Bronchial epithelial cell (primary cell): ENCODE data around the gene LZTS2. TPM values are rescaled to one million over a fixed set of nuclear protein-coding genes. Genes with fewer than 3 reads are reported as not detected.
A peak's percentile ranks its signal among the peaks of the same experiment; 100 is the strongest.

Experiments
- DNase-seq: peaks from one replicate; pipeline ENCODE4 v3.0.0-alpha.2; 2010; ENCODE audit warnings: low read depth
- FAIRE-seq: peaks from 2 replicates; lab custom pipeline; 2011; peaks lifted over from hg19 to GRCh38; lab: Jason Lieb, UNC
- H3K27me3 ChIP-seq: 2 replicates; pipeline ENCODE4 v1.5.1; 2011; ENCODE audit warnings: low read length; ENCODE audit not compliant: control insufficient read depth, insufficient read depth
- H3K36me3 ChIP-seq: 2 replicates; pipeline ENCODE4 v1.5.1; 2011; ENCODE audit warnings: low read length; ENCODE audit not compliant: control insufficient read depth, insufficient read depth
- H3K4me3 ChIP-seq: 2 replicates; pipeline ENCODE4 v1.5.1; 2011; ENCODE audit warnings: mild to moderate bottlenecking, low read depth, low read length, control low read depth
- total RNA-seq: library from RNA; depleted of rRNA; stranded (reverse); fragments of >200 nt; gene quantifications from 2 replicates; pipeline ENCODE4 v1.2.1, GENCODE V29; 2014
- TF ChIP-seq, protein P1 (sequence below): IDR thresholded peaks from 2 replicates; pipeline ENCODE4 v1.5.1; 2011; ENCODE audit warnings: mild to moderate bottlenecking, moderate library complexity, low read length, control low read depth, inconsistent platforms; ENCODE audit not compliant: insufficient read depth, severe bottlenecking

Gene LZTS2
- total RNA-seq, 1 donor from 2014 or later: 30.0 TPM

- H3K27me3 ChIP-seq: no peaks in the 10 kb centered on the region
- H3K4me3 ChIP-seq: no peak overlapping the region
- TF ChIP-seq, protein P1, sequence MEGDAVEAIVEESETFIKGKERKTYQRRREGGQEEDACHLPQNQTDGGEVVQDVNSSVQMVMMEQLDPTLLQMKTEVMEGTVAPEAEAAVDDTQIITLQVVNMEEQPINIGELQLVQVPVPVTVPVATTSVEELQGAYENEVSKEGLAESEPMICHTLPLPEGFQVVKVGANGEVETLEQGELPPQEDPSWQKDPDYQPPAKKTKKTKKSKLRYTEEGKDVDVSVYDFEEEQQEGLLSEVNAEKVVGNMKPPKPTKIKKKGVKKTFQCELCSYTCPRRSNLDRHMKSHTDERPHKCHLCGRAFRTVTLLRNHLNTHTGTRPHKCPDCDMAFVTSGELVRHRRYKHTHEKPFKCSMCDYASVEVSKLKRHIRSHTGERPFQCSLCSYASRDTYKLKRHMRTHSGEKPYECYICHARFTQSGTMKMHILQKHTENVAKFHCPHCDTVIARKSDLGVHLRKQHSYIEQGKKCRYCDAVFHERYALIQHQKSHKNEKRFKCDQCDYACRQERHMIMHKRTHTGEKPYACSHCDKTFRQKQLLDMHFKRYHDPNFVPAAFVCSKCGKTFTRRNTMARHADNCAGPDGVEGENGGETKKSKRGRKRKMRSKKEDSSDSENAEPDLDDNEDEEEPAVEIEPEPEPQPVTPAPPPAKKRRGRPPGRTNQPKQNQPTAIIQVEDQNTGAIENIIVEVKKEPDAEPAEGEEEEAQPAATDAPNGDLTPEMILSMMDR: no peak
- peaks cover 13% of the 10 kb centered on the region for H3K36me3 ChIP-seq
- DNase-seq: no peak
- no peak for FAIRE-seq
These were observed 8.6 kb downstream of the LZTS2 start for GRCh38 chr10:101007915-101008822.

- TF ChIP-seq, protein P1: no peak
- FAIRE-seq: no peak
- no peaks in the 10 kb centered on the region for H3K27me3 ChIP-seq
- no peak for DNase-seq
- no peak overlapping the region for H3K4me3 ChIP-seq
- peaks cover 9% of the 10 kb centered on the region for H3K36me3 ChIP-seq
These were observed 9.3 kb downstream of the LZTS2 start for GRCh38 chr10:101008823-101009423.

- TF ChIP-seq, protein P1: no peak
- H3K4me3 ChIP-seq: no peak overlapping the region
These were observed 10.7 kb downstream of the LZTS2 start for GRCh38 chr10:101010329-101010728.

DNA sequence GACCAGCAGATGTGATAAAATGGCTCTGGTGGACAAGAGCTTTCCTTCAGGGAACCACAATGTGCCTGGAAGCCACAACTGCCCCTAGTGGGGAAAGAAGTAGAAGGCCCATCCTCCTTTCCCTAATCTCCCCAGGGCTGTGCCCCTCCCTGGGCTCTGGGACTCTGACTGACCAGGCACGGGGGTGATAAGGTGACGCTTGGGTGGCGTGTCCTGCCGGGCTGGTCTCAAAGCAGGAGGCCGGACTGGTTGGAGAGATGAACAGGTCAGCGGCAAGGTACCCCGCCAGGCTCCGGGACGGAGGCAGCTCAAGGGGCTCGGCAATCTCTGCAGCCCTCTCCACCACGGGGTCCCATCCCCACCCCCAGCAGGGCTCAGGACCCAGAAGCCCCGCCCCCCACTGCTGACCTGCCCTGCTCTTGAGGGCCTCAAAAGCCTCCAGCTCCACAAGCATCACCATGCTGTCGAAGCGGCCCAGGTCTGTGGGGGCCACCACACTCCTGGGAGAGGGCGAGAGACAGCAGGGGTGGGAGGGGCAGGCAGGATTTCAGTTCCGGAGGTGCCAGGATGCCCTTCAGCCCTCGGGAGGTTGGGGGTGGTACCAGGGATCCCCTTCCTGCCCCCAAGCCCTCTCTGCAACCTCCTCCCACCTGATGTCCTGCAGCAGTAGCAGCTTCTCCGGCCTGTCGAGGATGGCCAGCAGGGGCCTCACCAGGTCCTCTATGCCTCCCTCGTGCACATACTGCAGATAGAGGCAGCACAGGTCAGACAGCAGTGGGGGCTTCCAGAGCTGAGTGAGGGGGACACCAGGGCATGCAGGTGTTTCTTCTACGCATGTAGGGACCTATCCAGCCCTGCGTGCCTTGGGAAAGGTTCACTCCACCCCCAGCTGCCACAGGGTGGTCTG is 12.2 kb downstream of the LZTS2 start:
- H3K27me3 ChIP-seq: no peaks in the 10 kb centered on the region
- H3K4me3 ChIP-seq: no peak overlapping the region
- H3K36me3 ChIP-seq: no peaks in the 10 kb centered on the region
- DNase-seq: no peak
- TF ChIP-seq, protein P1: peak; percentile 45
- FAIRE-seq: no peak

More at GRCh38 chr10:101010329-101010728, 10.7 kb downstream of the LZTS2 start:
- FAIRE-seq (no peak), DNase-seq (no peak)
- H3K36me3 ChIP-seq: peaks cover 5% of the 10 kb centered on the region
- H3K27me3 ChIP-seq: no peaks in the 10 kb centered on the region

DNA sequence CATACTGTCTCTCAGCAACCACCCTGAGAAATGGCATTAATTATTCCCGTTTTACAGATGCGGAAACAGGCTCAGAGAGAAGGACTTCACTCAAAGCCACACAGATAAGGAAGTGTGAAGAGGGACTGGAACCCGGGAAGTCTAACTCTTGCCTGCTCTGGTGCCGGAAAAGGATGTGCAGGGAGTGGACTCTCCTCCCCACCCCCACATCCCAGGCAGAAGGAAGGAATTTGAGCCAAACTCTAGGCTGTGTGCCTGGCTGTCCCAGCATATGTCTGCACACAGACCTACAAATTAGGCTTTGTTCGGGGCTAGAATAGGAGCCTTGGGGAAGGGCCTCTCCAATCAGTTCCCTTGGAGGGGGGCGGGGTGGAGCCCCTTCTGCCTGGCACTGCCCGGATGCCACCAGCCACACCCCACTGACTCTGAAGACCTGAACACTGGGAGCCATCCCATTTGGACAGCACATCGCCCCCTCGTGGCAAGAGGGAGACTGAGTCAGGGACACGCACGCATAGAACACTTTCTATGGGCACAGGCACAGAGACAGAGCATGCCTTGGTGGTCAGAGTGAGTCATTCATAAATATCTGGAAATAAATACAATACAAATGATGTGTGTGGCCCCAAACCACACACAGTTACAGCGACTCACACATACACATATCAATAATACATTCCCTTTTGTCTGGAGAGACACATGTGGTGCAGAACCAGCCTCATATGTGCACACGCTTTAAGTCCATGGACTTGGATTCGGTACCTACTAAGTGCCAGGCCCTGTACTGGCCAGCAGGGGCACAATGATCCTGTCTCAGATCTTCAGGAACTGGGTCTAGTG is 13.1 kb downstream of the LZTS2 start:
- TF ChIP-seq, protein P1: peak; percentile 74
- Histone ChIP-seq H3K4me3 (no peak overlapping the region), H3K27me3 (peaks cover 1% of the 10 kb centered on the region), H3K36me3 (no peaks in the 10 kb centered on the region)
- DNase-seq (peak; percentile 87), FAIRE-seq (no peak)
